HG03039 (cell line): ENCODE data around the gene EMID1.

ENCODE experiments used
- ATAC-seq: cut with Tn5 transposase; IDR thresholded peaks from one replicate; pipeline ENCODE4 v1.9.1; 2021; ENCODE audit warnings: mild to moderate bottlenecking, moderate library complexity; ENCODE audit not compliant: unreplicated experiment

EMID1 gene

DNA sequence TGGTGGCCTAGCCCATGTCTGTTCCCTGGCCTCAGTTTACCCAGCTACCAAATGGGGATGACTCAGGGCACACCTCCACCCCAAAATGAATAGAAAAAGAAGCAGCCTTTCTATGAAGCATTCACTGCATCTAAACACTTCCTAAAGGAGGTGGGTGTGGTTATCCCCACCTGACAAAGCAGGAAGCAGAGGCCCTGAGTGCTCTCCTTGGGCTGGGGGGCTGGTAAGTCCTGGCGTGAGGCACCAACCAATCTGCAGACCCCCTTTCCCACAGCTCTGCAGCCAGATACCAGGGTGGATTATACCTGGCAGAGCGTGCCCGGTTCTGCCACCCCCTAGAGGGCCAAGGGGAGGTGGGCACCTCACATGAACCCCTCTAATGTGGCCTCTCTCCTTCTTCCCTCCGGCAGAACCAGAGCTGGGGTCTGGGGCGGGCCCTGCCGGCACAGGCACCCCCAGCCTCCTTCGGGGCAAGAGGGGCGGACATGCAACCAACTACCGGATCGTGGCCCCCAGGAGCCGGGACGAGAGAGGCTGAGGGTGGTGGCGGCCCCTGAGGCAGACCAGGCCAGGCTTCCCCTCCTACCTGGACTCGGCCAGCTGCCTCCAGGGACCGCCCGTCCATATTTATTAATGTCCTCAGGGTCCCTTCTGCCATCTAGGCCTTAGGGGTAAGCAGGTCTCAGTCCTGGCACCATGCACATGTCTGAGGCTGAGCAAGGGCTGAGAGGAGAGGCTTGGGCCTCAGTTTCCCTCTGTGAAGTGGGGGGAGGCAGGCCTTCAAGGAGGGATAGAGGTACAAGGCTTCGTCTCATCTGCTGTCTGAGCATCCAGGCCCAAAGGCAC, 52.9 kb downstream of the EMID1 start:
- no peak for ATAC-seq

DNA sequence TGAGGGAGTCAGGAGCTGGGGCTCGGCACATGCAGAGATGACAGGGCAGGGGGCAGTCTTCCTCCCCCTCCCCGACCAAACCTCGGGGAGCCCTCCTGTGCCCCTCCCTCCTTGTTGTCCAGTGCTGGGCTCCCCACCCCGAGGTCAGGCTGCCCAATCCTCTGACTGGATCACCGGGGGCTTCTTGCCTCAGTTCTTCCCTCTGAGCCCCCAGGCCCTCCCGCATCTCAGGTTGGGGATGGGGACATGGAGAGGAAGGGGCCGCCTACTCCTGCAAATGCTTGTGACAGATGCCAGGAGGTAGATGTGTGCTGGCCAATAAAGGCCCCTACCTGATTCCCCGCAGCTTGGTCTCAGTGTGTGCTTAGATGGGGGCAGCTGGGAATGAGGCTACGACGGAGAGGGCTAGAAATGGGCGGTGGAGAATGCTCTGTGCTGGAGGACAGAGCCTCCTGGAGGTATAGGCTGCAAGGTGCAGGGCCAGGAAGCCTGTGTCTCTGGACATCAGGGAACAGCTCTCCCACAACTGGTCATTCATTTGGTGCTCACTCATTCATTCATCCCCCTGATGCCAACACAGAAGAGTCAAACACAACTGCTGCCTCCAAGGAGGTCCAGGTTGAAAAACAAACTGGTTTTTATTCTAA, 53.7 kb downstream of the EMID1 start:
- ATAC-seq, result no peak

DNA sequence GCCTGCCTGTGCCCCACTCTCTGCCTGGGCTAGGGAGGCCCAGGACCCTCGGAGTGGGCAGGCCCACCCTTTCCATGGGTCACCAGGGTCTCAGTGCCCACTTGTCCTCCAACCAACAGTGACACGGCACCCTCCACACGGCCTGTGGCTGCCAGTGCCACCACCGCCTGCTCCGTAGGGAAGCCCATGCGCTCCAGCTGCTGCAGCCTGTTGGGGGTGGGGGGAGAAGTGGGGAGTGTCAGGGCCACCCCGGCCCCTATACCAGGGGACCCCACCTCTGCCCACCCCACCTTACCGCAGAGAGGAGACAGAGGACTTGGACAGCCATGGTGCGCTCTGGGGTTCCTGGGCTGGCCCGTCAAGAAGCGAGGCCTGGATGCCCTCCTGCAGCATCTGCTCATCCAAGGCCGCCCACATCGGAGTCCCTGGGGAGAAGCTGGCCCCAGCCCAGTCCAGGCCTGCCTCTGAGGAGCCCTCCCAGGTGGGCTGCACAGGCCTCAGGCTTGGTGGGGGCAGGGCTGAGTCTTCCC, 54.4 kb downstream of the EMID1 start:
- ATAC-seq, result no peak

DNA sequence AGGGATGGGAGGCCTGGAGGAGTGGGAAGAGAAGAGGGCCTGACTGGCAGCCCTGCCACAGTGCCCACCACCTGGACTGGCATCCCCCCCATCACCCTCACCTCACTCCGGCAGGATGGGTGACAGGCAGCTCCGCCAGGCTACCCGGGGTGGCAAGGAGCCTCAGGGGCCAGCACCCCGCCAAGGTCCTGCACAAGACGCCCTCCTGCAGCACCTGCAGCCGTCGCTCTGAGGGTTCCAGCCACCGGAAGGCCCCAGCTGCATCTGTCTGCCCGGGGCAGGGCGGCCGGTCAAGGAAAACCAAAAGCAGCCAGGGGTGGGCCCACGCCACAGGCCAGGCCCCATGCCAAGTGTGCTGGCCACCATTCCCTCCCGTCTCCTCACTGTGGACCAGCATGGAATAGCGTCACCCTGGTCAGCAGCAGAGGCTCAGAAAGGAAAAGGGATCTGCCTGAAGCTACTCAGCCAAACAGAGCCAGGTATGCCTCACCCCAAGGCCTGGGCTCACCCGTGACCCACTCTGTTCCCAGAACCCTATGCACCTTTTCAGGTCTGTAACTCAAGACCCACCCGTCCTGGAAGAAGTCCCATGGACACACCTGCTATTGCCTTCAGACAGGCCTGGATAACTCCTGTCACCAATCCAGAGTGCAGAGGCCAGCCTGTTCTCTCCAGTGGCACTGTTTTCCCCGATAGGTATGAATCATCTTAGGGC, 55.1 kb downstream of the EMID1 start:
- no peak for ATAC-seq

DNA sequence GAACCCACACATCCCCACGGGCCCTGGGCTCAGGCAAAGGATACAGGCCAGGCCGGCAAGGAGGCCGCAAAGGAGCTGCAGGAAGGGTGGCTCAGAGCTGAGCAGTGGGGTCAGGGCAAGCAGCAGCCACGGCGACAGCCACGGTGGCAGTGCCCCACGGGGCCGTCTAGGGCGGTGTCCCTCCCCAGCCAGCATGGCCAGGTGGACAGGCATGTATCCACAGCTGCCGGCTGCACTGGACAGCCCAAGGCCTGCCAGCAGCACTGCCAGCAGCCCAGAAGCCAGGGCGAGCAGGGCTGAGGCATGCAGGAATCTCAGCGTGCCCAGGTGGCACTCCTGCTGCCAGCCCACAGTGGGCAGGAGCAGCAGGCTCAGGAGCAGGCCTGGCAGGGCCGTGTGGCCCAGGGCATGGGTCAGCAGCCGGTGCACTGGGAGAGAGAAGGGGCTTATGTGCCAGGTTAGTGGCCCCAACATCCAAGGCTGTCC, 58.1 kb downstream of the EMID1 start:
- ATAC-seq, result no peak

DNA sequence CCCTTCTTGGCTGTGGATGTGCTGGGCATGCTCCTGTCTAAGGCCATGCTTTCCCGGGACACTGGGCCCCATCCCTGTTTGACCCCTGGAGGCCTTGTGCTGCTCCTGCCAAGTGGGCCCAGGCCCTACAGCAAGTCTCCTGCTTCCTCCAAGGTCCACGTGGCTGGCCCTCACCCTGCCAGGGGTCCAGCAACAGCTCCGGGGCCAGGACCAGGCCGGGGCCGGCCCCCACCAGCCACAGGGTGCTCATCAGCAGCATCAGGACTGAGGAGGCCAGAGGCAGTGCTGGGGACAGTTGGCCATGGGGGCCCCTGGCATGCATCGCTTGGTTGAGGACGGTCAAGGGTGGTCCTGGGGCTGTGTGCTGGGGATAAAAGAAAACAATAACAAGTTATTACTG, 59.6 kb downstream of the EMID1 start:
- no peak for ATAC-seq

DNA sequence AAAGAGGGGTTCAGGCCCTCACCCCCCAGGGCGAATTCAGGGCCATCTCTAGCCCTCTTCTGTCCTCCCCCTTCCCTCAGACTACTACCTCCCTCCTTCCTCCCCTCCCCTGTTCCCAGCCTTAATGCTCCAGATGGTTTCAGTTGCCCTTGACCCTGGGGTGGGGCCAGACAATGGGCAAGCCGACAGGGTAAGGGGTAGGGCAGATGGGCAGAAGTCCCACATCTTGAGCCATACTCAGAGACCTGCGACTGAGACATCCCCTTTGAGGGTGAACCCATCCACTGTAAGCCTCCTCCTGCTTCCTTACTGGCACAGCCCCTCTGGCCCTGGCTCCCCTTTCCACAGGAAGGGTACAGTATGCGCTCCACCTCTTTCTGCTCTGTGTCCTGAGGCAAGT, 60.2 kb downstream of the EMID1 start:
- ATAC-seq, result no peak

DNA sequence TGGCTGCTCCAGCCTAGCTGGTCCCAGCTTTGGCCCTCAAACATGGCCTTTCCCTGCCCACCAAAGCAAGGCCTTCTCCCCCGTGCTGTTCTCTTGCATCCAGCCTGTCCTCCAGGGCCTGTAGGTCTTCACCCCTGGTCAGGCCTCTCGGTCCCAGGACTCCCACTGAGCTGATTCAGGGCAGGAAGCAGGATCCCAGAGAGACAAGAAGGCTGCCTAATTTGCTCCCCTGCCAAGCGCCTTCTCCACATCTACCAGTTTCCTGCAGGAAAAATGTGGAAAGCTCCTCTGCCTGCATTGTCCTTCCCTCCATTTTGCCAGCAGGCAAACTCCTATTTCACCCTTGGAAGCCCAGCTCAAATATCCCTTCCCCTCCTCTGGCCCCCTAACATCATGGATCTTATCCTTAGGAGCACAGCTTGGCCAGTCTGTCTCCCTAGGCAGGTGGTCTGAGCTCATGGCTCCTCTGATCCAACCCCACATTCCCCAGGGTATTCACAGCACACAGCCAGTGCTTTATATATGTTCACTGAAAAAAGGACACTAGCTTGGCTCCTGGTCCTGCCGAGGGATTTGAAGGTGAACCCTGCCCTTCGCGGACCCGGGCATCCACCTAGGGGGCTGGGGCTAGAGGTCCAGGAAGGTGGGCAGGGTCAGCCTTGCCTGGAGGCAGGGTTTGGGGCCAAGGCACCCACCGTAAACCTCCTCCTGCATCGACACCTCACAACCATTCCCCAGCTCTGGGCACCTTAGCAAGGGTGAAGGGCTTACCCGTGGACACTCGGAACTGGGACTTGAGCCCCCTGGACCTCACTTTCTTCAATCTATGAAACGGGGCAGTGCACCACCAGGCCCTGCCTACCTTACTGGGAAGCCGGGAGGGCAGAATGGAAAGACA, 61.1 kb downstream of the EMID1 start:
- ATAC-seq, result no peak

DNA sequence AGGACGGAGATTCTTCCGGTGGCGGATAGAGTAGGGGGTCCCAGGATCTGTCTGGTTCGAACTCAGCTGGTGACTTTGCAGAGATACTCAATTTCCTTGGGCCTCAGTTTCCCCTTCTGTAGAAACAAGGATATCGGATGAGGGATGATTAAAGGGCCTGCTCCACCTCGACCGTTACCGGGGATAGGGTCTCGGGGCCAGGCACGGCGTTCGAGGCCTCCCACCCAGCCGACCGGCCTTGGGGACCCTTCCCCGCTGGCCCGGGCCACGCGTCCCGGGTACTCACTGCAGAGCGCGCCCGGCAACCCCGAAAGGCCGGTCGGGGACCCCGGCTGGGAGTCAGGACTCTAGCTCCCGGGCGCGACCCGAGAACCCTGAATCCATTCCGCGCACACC, 61.8 kb downstream of the EMID1 start:
- no peak for ATAC-seq

DNA sequence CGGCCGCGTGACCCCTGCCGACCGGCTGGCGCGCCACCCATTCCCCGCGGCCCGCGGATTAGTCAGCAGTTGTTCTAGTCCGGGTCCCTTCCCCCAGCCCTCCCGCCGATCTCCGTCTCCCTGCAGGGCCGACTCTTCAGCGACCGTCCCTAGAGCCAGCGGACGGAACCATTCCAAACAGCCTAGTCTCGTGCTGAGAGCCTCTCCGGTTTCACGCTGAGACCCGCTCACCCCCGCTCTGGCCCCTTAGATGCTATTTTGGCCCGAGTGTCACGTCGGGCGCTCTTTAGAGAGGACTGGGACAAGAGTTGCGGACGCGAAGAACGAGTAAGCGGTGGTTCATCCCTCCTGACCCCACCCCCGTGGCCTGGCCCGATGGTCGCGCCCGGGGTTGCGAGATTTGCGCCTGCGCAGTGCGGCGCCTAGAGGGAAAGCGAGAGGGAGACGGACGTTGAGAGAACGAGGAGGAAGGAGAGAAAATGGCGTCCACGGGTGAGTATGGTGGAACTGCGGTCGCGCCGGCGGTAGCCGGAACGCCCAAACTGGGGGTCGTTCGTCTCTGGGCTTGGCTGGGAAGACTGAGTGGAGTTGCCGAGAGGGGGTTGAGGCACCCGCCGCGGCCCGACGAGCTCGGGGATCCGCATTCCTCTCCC, 62.3 kb downstream of the EMID1 start, which contains the start of the genes EWSR1 and RHBDD3:
TSS of gene EWSR1 (plus strand) at position 411 of the 653 bp plus-strand sequence. CDS start at position 480, 69 bp downstream.
TSS of gene RHBDD3 (minus strand) at position 124 of the 653 bp plus-strand sequence. CDS start 2,355 bp downstream, outside the sequence.
- peak; percentile 74 for ATAC-seq

DNA sequence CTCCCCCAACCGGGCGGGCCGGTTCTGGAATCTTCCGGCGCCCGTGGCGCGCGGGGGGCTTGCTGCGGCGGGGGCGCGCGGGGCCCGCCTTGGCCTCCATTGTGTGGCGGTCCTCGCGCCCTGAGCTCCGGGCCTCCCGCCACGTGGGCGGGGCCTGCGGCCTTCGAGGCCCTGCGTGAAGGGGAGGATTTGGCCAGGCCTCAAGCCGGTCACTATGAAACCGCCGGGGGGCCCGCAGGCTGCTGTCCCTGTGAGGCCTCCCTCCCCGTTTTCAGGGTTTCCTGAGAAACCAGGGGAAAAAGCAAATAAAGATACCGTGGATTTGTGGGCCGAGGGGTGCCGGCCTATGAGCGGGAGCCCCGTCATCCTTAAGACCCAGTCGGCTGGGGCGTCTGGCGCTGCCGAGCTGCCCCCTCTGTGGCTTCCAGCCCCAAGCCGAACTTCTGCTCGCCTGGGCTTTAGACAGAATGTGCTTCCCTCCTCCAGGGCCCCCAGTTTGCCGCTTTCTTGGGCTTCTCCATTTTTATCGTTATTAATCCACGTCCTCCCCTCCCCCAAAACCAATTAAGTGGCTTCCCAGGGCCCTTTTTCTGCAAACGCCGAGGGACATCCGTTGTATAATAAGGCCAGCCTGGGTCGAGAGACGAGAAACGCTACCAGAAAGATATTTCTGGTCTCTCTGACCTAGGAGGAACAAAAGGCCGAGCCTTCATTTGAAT, 63.0 kb downstream of the EMID1 start:
- peak; percentile 25 for ATAC-seq

DNA sequence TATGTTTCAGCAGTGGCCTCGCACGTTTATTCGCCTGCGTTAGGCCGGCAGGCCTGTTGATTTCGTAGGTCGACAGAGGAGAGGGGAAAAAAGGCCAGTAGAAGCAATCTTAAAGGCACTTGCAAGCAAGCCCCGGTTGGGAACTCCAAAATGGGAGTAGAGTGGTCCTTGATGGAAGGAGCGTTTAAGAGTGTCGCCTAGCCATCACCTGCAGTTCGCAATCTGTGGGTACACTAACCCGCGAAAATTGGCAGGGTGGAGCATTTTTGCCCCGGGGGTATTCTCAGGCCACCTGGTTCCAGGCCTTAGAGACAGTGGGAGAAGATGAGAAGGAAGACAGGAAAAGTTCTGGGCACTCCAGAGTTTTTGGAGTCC, 63.5 kb downstream of the EMID1 start:
- ATAC-seq, result no peak

DNA sequence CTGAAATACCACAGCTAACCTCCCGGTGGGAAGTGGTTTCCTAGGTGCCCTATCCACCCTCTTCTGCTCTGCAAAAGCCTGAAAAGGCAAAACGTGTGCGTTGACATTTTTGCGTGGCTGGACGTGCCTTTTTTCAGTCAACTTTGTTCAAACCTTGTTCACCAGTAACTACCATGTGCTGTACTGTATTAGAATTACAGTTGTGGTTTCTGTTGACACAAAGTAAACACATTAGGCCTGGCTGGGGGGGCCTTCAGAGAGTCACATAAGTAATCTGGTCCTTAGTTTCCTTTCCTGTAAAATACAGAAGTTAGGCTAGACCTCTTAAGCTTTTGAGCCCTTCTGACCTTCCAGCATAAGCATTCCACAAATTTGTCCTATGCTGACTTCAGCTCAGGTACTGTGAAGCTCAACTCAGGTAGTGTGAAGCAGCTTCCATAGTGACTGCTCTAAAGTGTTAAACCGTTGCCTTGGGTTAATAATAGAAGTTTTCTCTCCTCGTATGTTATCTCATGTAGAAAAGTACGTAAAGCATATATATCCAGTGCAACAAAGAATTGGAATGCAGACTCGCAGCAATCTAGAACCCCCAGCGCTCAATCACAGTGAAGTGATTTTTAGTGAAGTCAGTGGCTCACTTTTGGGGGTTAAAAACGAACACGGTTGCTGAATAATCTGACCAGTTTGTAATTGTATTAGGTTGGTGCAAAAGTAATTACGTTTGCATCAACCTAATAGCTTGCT, 64.2 kb downstream of the EMID1 start:
- no peak for ATAC-seq

DNA sequence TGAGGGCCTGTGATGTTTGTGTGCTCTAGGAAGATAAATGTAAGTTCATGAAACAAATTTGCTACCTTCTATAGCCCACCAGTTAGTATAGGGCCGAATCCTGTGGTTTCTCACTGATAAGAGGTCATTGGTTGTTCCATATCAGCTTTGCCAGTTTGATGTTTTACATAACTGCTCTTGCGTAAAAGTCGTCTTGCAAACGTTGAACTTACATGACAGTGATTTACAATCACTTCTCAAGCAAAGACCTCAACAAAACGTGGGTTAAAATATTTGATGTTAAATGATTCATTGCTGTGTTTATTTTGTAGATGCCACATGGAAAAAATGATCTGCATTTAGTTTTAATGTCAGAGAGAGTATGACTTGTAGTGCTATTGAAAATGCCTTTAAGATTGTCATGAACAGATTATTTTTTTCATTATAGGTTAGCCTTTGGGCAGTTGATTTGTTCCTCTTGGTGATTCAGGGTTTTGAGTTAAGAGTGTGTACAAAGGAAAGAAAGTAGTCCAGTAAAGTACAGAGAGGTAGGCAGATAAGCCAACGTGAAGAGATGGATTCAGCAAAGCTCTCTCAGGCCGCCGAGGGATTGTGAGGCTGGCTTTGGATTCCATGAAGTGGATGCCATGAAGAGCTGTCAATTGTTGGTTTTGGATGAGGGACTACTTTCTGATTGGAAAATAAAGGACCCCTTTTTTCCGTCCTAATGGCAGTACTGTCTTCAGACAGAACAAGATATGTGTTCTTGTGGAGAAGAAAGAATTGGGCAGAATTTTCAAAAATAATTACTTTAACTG, 65.0 kb downstream of the EMID1 start:
- ATAC-seq, result no peak

DNA sequence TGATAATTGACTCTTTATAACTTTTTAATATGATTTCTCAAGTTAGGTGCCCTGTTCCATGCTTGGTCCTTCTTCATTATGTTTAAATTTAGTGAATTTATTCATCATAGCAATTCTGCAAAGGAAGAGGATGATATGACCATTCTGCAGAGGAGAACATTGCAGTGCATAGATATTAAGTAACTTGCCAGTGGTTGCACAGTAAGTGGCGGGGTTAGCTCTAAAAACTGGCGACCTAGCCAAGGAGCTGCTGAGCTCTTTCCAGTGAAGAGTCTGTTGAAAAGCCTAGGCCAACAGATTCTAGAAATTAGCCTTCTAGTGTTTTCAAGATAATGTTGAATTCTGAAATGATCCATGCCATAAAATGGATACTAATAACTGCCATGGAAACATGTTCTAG, 66.9 kb downstream of the EMID1 start:
- no peak for ATAC-seq

DNA sequence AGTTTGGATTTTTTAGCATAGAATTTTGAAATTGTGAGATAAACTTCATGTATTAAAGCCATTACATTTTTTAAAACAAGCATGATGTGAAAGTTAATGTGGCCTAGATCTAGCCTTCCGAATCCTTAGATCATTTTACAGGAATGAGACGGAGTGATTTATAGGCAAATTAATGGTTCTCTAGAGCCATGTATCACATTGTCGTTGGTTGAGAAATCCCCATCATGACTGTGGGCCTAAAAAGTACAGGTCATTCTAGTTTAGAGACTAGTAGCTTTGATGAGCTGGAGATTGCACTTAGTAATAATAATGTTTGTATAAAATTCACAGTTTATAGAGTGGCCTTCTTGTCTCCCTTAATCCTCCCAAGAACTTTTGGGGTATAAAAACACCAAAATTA, 69.5 kb downstream of the EMID1 start:
- ATAC-seq, result no peak

DNA sequence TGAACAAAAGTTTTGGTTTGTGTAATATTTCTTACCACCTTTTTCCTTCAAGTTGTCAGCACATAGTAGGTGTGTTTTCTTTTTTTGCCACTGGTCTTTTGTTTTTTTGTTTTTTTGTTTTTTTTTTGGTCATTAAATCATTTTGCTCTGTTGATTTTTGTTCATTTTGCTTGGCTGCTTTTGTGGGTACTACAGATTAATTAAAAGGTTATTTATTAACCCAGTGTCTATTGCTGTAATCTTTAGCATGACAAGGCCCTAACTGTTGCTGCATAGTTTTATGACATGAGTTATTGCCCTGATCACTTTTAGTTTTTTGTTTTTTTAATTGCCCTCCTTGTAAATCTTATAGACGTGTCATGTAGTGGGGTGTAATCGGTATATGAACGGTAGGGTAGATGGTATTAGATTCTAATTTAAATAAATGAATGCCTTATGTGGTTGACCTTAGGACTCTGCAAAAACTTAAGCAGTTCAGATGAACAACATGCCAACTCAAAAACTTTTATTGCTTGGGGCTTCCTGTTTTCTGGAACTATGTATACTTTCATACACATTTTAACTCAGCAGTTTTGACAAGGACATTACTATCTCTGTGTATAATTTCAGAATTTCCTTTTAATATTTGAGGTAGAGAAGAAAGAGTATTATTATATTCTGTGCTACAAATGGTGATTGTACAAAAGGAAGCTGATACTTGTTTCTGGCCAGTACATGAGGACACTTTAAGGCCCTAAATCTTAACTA, 70.3 kb downstream of the EMID1 start:
- ATAC-seq, result no peak
